Kidney epithelial cell (primary cell): ENCODE results near the gene EFCAB14. TPM values are rescaled to one million over a fixed set of nuclear protein-coding genes. Genes with fewer than 3 reads are reported as not detected.

Source experiments
- DNase-seq: peaks from one replicate; pipeline ENCODE4 v3.0.0-alpha.2; 2010; ENCODE audit warnings: low read depth
- H3K27me3 ChIP-seq: 2 replicates; pipeline ENCODE4 v1.6.0; 2011; ENCODE audit warnings: low read length; ENCODE audit not compliant: control insufficient read depth, insufficient read depth
- H3K36me3 ChIP-seq: 2 replicates; pipeline ENCODE4 v1.5.1; 2011; ENCODE audit warnings: low read length; ENCODE audit not compliant: control insufficient read depth, insufficient read depth
- H3K4me3 ChIP-seq: 2 replicates; pipeline ENCODE4 v1.5.1; 2011; ENCODE audit warnings: low read depth, mild to moderate bottlenecking, control low read depth, low read length
- CTCF ChIP-seq: IDR thresholded peaks from 2 replicates; pipeline ENCODE4 v1.5.1; 2011; ENCODE audit warnings: mild to moderate bottlenecking, moderate library complexity, low read length, control low read depth, inconsistent platforms; ENCODE audit not compliant: insufficient read depth, poor library complexity, severe bottlenecking
- total RNA-seq: library from RNA; depleted of rRNA; stranded (reverse); fragments of >200 nt; gene quantifications from 2 replicates; pipeline ENCODE4 v1.2.3, GENCODE V29; 2015

The EFCAB14 gene
- total RNA-seq, 1 donor from 2014 or later: 57.3 TPM

DNA sequence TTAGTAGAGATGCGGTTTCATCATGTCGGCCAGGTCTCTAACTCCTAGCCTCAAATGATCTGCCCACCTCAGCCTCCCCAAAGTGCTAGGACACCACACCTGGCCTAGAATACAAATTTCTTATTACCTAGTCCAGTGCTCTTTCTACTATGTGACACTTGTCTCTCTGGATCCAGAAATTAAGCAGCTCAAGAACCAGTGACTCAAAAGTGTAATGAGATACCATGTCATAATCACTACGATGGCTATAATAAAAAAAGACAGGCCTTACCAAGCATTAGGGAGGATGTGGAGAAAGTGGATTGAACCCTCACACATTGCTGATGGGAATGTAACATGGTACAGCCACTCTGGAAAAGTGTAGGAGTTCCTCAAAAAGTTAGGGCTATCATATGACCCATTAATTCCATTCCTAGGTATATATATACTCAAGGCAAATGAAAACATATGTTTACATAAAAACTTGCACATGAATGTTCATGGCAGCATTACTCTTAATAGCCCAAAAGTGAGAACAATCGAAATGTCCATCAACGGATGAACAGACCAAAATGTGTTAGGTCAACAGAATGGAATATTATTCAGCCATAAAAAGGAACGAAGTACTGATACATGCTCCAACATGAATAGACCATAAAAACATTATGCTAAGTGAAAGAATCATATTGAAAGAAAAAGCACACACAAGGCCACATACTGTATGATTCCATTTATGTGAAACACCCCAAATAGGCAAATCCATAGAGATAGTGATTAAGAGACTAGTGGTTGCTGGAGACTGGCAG, 38.9 kb downstream of the EFCAB14 start:
- TF ChIP-seq CTCF: no peak
- H3K4me3 ChIP-seq: no peak overlapping the region
- DNase-seq: no peak
- H3K27me3 ChIP-seq: no peaks in the 10 kb centered on the region
- peaks cover 1% of the 10 kb centered on the region for H3K36me3 ChIP-seq

GRCh38 chr1:46677339-46677738, 41.6 kb downstream of the EFCAB14 start:
- no peak for TF ChIP-seq CTCF
- Histone ChIP-seq H3K36me3 (no peaks in the 10 kb centered on the region), H3K27me3 (no peaks in the 10 kb centered on the region), H3K4me3 (no peak overlapping the region)
- DNase-seq: no peak

GRCh38 chr1:46676531-46676930, 42.4 kb downstream of the EFCAB14 start:
- H3K4me3 ChIP-seq: no peak overlapping the region
- H3K27me3 ChIP-seq: no peaks in the 10 kb centered on the region
- TF ChIP-seq CTCF: no peak
- no peaks in the 10 kb centered on the region for H3K36me3 ChIP-seq
- DNase-seq: no peak

DNA sequence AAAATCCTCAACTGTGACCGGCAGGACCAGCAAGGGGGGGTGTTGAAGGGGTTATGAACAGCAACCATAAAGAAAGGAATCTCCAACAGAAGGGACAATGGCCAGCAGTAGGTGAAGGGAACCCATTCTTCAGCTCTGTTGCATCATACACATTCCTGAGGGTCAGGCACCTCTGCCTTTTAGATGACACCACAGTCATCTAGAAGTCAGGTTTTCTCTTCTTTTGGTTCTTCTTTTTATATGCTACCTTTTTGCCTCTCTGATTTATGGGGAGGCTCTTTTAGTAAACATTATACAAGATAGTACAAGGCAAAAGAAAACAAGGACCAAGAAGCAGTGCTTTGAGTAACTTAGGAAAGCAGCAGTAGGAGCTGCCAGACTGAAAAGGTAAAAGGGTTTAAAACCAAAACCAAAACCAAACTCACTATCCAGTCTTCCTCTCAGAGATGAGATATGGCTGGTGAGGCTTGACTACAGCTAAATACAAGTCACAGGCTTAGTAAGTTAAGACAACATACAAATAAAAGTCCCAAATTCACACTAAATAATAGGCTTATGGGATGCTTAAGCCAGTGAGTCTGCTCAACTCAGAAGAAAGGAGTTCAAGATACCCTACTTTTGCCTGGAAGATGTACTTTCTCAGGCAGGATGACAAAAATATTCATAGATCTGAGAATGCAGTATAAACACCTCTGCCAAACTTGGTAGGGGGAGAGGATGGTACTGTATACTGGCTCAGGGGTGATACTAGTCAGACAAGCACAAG, 43.2 kb downstream of the EFCAB14 start:
- no peak for DNase-seq
- H3K36me3 ChIP-seq: no peaks in the 10 kb centered on the region

GRCh38 chr1:46673749-46674182, 45.1 kb downstream of the EFCAB14 start:
- no peak for TF ChIP-seq CTCF
- Histone ChIP-seq H3K36me3 (no peaks in the 10 kb centered on the region), H3K27me3 (no peaks in the 10 kb centered on the region), H3K4me3 (no peak overlapping the region)
- DNase-seq: no peak

More for the DNA sequence above, 43.2 kb downstream of the EFCAB14 start:
- Histone ChIP-seq H3K4me3 (no peak overlapping the region), H3K27me3 (no peaks in the 10 kb centered on the region)
- no peak for TF ChIP-seq CTCF
